Measurements from ENCODE around the gene PIGU. TPM values are rescaled to one million over a fixed set of nuclear protein-coding genes. Genes with fewer than 3 reads are reported as not detected.
A peak's percentile ranks its signal among the peaks of the same experiment; 100 is the strongest.
"Not testable (repeated sequence)": the region's sequence is repeated elsewhere in the genome, so short reads cannot be mapped to it uniquely, and the experiment has no call there.

Gene PIGU, protein sequence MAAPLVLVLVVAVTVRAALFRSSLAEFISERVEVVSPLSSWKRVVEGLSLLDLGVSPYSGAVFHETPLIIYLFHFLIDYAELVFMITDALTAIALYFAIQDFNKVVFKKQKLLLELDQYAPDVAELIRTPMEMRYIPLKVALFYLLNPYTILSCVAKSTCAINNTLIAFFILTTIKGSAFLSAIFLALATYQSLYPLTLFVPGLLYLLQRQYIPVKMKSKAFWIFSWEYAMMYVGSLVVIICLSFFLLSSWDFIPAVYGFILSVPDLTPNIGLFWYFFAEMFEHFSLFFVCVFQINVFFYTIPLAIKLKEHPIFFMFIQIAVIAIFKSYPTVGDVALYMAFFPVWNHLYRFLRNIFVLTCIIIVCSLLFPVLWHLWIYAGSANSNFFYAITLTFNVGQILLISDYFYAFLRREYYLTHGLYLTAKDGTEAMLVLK
- 35.8 and 43.0 TPM in 2 replicates for polyA plus RNA-seq
- polyA minus RNA-seq = 26.8 and 29.6 TPM in 2 replicates

DNA sequence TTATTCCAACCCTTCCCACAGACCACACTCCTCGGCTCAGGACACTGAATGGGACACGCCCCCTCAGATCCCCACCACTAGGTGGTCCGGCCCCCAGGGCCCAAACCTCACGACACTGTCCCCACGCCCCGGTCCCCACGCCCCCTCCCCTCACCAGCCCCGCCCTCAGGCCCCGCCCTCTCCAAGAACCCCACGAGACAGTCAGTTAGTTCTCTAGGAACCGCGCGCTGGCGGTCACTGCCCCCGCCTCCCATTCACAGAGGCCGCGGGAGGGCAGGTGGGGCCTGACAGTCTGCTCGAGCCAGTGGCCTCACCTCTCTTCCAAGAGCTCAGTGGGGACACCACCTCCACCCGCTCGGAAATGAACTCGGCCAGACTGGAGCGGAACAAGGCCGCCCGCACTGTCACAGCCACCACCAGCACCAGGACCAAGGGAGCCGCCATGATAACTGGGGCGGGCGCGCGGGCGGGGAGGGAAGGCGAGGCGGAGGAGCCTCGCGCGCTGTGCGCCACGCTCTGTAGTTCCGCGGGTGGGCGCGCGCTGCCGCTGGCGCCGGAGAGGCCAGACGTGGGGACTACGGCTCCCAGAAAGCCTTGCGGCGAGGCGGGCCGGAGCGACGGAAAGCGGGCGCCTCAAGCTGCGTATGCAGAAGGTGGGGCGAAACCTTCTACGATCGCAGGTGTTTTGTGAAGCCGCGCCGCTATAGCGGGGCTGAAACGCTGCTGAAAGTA, at the start of gene PIGU:
PIGU (minus strand) TSS at position 451 of the 732 bp plus-strand sequence; CDS start at position 444, 7 bp downstream.
- no peaks in the 10 kb centered on the region for H3K9me2 ChIP-seq (ENCODE audit: insufficient read depth, low read length)
- H4K20me1 ChIP-seq (ENCODE audit: insufficient read depth) = no peaks in the 10 kb centered on the region
- H3K4me2 ChIP-seq (ENCODE audit: low read length) = peak within 1 kb of the TSS; percentile 94
- H3K4me3 ChIP-seq (ENCODE audit: low read length) = peak within 1 kb of the TSS; percentile 86
- no peaks in the 10 kb centered on the region for H3K36me3 ChIP-seq (ENCODE audit: insufficient read depth, low read length)
- H3K27ac ChIP-seq (ENCODE audit: low read length) = peak within 1 kb of the TSS; percentile 82
- peaks cover 20% of the 10 kb centered on the region for H3K79me2 ChIP-seq (replicated peaks; ENCODE audit: insufficient read depth, low read length)
- H3K9ac ChIP-seq (ENCODE audit: low read length) = peak within 1 kb of the TSS; percentile 86
- H3K9me3 ChIP-seq (ENCODE audit: low read length) = no peaks in the 10 kb centered on the region
- H2AFZ ChIP-seq (ENCODE audit: low read depth, low read length) = peak within 1 kb of the TSS; percentile 73
- H3K27me3 ChIP-seq (ENCODE audit: insufficient read depth, low read depth, low read length) = no peaks in the 10 kb centered on the region
- H3F3A ChIP-seq (ENCODE audit: insufficient read depth, low read length, poor library complexity, severe bottlenecking) = no peaks in the 10 kb centered on the region
- TF ChIP-seq RAD21 (conservative IDR thresholded peaks at IDR 0.05) (no peak), MXI1 (conservative IDR thresholded peaks at IDR 0.05; ENCODE audit: poor library complexity, severe bottlenecking) (peak; percentile 96), SMC3 (conservative IDR thresholded peaks at IDR 0.05; ENCODE audit: poor library complexity) (no peak), TAF1 (IDR thresholded peaks at IDR 0.05; ENCODE audit: low read depth) (peak; percentile 81), POLR2AphosphoS5 (IDR thresholded peaks at IDR 0.05) (peak; percentile 86), EP300 (conservative IDR thresholded peaks at IDR 0.05; ENCODE audit: poor library complexity, severe bottlenecking) (peak; percentile 48)
- TF ChIP-seq, protein P1, sequence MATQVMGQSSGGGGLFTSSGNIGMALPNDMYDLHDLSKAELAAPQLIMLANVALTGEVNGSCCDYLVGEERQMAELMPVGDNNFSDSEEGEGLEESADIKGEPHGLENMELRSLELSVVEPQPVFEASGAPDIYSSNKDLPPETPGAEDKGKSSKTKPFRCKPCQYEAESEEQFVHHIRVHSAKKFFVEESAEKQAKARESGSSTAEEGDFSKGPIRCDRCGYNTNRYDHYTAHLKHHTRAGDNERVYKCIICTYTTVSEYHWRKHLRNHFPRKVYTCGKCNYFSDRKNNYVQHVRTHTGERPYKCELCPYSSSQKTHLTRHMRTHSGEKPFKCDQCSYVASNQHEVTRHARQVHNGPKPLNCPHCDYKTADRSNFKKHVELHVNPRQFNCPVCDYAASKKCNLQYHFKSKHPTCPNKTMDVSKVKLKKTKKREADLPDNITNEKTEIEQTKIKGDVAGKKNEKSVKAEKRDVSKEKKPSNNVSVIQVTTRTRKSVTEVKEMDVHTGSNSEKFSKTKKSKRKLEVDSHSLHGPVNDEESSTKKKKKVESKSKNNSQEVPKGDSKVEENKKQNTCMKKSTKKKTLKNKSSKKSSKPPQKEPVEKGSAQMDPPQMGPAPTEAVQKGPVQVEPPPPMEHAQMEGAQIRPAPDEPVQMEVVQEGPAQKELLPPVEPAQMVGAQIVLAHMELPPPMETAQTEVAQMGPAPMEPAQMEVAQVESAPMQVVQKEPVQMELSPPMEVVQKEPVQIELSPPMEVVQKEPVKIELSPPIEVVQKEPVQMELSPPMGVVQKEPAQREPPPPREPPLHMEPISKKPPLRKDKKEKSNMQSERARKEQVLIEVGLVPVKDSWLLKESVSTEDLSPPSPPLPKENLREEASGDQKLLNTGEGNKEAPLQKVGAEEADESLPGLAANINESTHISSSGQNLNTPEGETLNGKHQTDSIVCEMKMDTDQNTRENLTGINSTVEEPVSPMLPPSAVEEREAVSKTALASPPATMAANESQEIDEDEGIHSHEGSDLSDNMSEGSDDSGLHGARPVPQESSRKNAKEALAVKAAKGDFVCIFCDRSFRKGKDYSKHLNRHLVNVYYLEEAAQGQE (IDR thresholded peaks at IDR 0.05; ENCODE audit: borderline replicate concordance) = peak; percentile 67

GRCh38 chr20:34724172-34724571, 47.3 kb upstream of the PIGU start:
- TF ChIP-seq, protein P1 (IDR thresholded peaks at IDR 0.05; ENCODE audit: borderline replicate concordance) = no peak
- no peak for TF ChIP-seq TAF1 (IDR thresholded peaks at IDR 0.05; ENCODE audit: low read depth)
- TF ChIP-seq, protein P2, sequence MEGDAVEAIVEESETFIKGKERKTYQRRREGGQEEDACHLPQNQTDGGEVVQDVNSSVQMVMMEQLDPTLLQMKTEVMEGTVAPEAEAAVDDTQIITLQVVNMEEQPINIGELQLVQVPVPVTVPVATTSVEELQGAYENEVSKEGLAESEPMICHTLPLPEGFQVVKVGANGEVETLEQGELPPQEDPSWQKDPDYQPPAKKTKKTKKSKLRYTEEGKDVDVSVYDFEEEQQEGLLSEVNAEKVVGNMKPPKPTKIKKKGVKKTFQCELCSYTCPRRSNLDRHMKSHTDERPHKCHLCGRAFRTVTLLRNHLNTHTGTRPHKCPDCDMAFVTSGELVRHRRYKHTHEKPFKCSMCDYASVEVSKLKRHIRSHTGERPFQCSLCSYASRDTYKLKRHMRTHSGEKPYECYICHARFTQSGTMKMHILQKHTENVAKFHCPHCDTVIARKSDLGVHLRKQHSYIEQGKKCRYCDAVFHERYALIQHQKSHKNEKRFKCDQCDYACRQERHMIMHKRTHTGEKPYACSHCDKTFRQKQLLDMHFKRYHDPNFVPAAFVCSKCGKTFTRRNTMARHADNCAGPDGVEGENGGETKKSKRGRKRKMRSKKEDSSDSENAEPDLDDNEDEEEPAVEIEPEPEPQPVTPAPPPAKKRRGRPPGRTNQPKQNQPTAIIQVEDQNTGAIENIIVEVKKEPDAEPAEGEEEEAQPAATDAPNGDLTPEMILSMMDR (IDR thresholded peaks at IDR 0.05; ENCODE audit: poor library complexity, severe bottlenecking) = no peak
- no peak for TF ChIP-seq RAD21 (conservative IDR thresholded peaks at IDR 0.05)
- TF ChIP-seq EP300 (conservative IDR thresholded peaks at IDR 0.05; ENCODE audit: poor library complexity, severe bottlenecking) = no peak
- TF ChIP-seq SMC3 (conservative IDR thresholded peaks at IDR 0.05; ENCODE audit: poor library complexity) = no peak
- no peak for TF ChIP-seq EZH2 (IDR thresholded peaks at IDR 0.05; ENCODE audit: borderline replicate concordance, insufficient read depth, low read length, poor library complexity, severe bottlenecking)
- TF ChIP-seq POLR2AphosphoS5 (IDR thresholded peaks at IDR 0.05) = no peak
- TF ChIP-seq MXI1 (conservative IDR thresholded peaks at IDR 0.05; ENCODE audit: poor library complexity, severe bottlenecking) = no peak
- Histone ChIP-seq H3F3A (ENCODE audit: insufficient read depth, low read length, poor library complexity, severe bottlenecking) (no peaks in the 10 kb centered on the region), H3K36me3 (ENCODE audit: insufficient read depth, low read length) (peaks cover 5% of the 10 kb centered on the region), H2AFZ (ENCODE audit: low read depth, low read length) (no peak overlapping the region), H3K9me3 (ENCODE audit: low read length) (no peaks in the 10 kb centered on the region), H3K79me2 (replicated peaks; ENCODE audit: insufficient read depth, low read length) (no peaks in the 10 kb centered on the region), H3K27ac (ENCODE audit: low read length) (no peak overlapping the region), H3K4me3 (ENCODE audit: low read length) (no peak overlapping the region), H3K9me2 (ENCODE audit: insufficient read depth, low read length) (no peaks in the 10 kb centered on the region), H3K9ac (ENCODE audit: low read length) (no peak overlapping the region), H3K4me2 (ENCODE audit: low read length) (no peak overlapping the region), H3K27me3 (ENCODE audit: insufficient read depth, low read depth, low read length) (no peaks in the 10 kb centered on the region), H4K20me1 (ENCODE audit: insufficient read depth) (no peaks in the 10 kb centered on the region)

DNA sequence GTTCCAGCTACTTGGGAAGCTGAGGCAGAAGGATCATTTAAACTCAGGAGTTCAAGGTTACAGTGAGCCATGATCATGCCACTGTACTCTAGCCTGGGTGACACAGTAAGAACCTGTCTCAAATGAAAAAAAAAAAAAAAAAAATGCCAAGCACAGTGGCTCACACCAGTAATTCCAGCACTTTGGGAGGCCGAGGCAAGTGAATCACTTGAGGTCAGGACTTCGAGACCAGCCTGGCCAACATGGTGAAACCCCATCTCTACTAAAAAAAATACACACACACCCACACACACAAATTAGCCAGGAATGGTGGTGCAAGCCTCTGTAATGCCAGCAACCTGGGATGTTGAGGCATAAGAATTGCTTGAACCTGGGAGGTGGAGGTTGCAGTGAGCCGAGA, 45.7 kb upstream of the PIGU start:
- not testable (repeated sequence) for H3K4me2 ChIP-seq (ENCODE audit: low read length); H3K27me3 ChIP-seq (ENCODE audit: insufficient read depth, low read depth, low read length); H3K27ac ChIP-seq (ENCODE audit: low read length); H3K79me2 ChIP-seq (replicated peaks; ENCODE audit: insufficient read depth, low read length); H3F3A ChIP-seq (ENCODE audit: insufficient read depth, low read length, poor library complexity, severe bottlenecking); H3K9me2 ChIP-seq (ENCODE audit: insufficient read depth, low read length); H3K9me3 ChIP-seq (ENCODE audit: low read length); H4K20me1 ChIP-seq (ENCODE audit: insufficient read depth); H3K36me3 ChIP-seq (ENCODE audit: insufficient read depth, low read length); H3K4me3 ChIP-seq (ENCODE audit: low read length); H2AFZ ChIP-seq (ENCODE audit: low read depth, low read length); H3K9ac ChIP-seq (ENCODE audit: low read length)
